Gastroesophageal sphincter (tissue), 3 donors: ENCODE measurements around the gene FXYD7.

Experiments used
- POLR2A ChIP-seq, 2 donors: fragments of 450-650 bp; IDR thresholded peaks; one replicate each; pipeline ENCODE4 v1.6.1; 2017; ENCODE audit warnings: antibody characterized with exemption in 2 of 2, mild to moderate bottlenecking in 2 of 2, moderate library complexity in 1 of 2
- POLR2AphosphoS5 ChIP-seq: sonication (generic); formaldehyde crosslinking; IDR thresholded peaks from one replicate; pipeline ENCODE4 v1.6.1; 2017; ENCODE audit warnings: antibody characterized with exemption
- TF ChIP-seq, protein P1 (sequence below), 4 experiments: fragments of 200-600 bp in 2 of 4; fragments of 450-650 bp in 2 of 4; sonication (generic) in 1 of 4; IDR thresholded peaks; one replicate each; pipeline ENCODE4 v1.5.1; 2017 to 2019; ENCODE audit warnings: antibody characterized with exemption in 4 of 4, mild to moderate bottlenecking in 2 of 4, moderate library complexity in 2 of 4

DNA sequence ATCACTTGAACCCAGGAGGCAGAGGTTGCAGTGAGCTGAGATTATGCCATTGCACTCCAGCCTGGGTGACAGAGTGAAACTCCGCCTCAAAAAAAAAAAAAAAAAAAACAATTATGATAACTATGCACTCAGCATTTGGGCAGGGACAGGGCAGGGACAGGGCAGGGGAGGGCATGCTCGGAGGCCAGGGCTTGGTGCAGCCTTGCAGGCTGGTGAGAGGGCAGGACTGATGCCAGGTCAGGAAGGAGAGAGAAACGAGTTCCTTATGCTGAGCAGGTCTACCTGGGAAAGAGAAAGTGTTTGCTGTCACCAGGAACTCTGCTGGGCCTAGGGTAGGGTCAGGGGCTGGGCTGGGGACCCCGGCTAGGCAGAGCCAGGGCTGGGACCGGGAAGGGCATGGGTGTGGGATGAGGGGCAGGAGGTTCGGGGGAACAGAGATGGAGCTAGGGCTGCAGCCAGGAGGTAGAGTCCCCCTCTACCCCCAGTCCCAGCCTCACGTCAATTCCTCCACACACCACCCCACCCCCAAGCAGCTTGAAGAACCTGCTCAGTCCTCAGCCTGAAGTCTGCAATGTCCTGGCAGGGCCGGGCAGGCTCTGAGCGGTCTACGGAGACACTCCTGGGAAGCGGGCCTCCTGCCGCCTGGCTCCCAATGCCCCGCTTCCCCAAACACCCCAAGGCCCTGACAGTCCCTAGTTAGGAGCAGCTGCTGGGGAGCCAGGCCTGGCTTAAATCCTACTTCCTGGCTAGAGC is 24.6 kb upstream of the FXYD7 start:
- TF ChIP-seq, protein P1, sequence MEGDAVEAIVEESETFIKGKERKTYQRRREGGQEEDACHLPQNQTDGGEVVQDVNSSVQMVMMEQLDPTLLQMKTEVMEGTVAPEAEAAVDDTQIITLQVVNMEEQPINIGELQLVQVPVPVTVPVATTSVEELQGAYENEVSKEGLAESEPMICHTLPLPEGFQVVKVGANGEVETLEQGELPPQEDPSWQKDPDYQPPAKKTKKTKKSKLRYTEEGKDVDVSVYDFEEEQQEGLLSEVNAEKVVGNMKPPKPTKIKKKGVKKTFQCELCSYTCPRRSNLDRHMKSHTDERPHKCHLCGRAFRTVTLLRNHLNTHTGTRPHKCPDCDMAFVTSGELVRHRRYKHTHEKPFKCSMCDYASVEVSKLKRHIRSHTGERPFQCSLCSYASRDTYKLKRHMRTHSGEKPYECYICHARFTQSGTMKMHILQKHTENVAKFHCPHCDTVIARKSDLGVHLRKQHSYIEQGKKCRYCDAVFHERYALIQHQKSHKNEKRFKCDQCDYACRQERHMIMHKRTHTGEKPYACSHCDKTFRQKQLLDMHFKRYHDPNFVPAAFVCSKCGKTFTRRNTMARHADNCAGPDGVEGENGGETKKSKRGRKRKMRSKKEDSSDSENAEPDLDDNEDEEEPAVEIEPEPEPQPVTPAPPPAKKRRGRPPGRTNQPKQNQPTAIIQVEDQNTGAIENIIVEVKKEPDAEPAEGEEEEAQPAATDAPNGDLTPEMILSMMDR (IDR thresholded peaks at IDR 0.05): no peak
- TF ChIP-seq POLR2A (IDR thresholded peaks at IDR 0.05) (no peak), POLR2AphosphoS5 (no peak)
